Stimulated activated CD4-positive, alpha-beta T cell treated with anti-CD3 and anti-CD28 coated beads, Interleukin-1b, Interleukin-23, amount 100 ng/mL, for 1 hour (primary cell): Measurements from ENCODE around the gene PKD1.
"Not testable (repeated sequence)": the region's sequence is repeated elsewhere in the genome, so short reads cannot be mapped to it uniquely, and the experiment has no call there.

Experiments used
- DNase-seq, 2 donors: peaks; one replicate each; pipeline ENCODE4 v3.0.0-alpha.2; 2020; ENCODE audit warnings: low read depth in 2 of 2

The PKD1 gene

DNA sequence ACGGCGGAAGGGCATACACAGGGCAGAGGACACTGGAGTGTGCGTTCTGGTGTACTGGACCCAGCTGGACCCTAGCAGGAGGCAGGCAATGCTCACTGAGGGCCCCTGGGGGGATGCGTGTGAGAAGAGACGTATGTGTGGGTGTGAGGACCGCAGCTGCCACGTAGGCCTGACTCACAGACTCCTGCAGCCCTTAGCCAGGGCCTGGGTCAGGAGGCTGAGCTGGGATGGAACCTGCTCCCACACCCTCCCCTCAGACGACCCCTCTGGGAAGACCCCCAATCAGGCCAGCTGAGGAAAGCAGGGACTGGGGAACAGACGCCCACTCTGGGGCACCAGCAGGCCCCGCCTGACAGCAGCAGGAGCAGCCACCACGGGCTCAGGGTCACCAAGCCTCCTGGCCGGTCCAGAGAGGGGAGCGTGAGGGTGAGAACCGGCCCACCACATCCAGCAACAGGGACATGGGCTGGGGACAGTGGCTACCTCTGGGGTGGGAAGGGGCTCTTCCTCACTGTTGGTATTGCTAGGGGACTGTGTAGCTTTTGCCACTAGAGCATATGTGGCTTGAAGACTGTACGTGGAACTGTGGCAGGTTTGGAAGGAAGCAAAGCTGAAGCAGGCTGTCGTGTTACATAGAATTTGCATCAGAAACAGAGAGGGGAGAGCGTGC is 28.4 kb downstream of the PKD1 start:
- not testable (repeated sequence) for DNase-seq

DNA sequence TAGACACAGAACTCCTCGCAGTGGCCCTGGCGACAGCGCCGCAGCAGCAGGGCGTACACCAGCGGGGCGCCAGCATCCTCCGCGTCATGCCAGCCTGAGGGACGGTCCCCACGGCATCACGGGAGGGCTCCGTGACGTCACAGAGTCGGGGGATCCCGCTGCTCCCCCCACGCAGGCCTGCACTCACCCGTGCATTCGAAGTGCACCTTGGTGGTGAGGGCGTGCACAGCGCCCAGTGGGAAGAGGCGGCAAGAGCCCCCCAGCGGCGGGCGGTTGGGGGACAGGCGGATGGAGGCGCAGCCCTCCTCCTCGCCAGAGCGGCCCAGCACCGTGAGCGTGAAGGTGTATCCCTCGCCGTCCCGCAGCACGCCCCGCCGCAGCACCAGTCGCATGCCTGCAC is 29.5 kb downstream of the PKD1 start:
- not testable (repeated sequence) for DNase-seq

- not testable (repeated sequence) for DNase-seq
Measured at GRCh38 chr16:2105769-2106168, 29.9 kb downstream of the PKD1 start.

DNA sequence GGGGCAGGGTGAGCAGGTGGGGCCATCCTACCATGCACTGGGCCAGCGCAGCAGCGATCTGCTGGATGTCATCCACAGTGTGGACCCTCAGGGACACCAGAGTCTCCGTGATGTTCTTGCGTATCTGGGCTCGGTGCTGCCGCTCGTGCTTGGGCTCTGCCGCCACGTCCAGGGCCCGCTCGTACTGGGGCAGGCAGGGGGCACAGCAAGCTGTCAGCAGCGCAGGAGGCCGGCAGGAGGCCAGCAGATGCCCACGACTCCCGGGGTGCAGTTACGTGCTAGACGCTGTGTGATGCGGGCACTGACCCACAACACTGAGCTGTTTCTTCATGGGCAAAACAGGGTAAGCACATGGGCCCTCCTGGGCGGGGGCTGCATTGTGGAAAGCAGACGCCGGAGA is 30.4 kb downstream of the PKD1 start:
- DNase-seq: not testable (repeated sequence)

DNA sequence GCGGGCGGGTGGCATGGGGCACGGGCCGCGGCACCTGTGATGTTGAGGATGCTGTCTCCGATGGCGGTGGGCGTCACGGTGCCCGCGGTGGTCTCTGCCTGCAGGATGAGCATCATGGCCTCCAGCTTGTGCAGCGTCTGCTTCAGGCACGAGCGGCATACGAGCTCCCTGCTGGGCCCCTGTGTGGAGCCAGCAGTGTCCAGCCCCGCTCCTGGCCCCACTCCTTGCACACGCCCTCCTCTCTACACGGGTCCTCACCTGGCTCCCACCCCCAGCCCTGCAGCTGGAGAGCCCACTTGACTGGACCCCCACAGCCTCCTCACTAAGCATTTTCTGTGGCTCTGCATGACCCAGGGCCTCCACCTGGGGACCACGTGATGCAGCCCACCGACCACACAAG is 31.2 kb downstream of the PKD1 start:
- not testable (repeated sequence) for DNase-seq

GRCh38 chr16:2102471-2102870 is 33.2 kb downstream of the PKD1 start:
- no peak for DNase-seq

GRCh38 chr16:2101581-2101980 is 34.1 kb downstream of the PKD1 start:
- DNase-seq: not testable (repeated sequence)

DNA sequence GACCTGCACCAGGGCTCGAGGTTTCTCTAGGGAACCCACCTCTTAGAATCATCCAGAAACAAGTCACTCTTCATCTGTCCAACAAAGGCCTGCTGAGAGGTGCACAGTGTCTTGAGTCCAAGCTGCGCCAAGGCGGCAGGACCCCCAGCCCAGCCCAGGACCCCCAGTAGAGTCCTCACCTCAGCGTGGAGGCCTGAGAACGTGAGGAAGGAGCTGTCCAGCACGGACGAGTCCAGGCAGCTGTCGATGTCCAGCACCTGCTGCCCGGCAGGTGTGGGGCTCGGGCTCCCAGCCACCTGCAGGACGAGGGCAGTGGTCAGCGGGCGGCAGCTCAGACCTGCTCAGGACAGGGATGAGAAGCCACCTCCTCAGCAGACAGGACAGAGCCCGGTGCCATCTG is 38.0 kb downstream of the PKD1 start:
- not testable (repeated sequence) for DNase-seq

DNA sequence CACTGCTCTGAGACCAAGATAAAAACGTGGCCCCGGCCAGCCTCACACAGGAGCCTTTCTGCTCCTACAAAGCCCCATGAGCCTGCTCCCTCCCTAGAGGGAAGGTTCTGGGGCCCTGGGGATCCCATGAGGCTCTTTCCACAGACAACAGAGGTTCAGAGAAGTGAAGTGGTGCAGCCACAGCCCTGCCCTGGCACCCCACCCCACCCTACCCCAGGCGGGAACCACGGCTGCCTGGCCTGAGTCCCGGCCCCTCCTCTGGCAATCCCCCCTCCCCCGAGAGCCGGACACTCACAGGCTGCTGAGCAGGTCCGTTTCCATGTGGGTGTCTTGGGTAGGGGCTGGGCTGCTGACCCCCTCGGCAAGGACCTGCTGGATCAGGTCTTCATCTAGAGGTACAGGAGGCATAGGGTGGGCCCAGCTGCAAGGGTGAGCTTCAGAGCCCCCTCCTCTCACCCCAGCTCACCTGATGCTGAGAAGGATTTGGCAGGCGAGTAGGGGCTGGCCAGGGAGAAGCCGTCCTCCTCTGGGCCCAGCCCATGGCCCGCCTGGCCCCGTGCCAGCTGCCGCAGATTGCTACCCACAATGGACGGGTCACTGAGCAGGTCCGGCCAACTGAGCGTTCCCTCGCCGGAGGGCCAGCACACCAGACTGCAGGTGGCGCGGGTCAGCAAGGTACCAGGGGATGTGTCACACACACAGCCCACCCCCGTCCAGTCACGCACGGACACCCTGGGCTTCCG is 38.7 kb downstream of the PKD1 start:
- DNase-seq: no peak

- DNase-seq: no peak
Measured at GRCh38 chr16:2095918-2096582, 39.6 kb downstream of the PKD1 start.

- DNase-seq: no peak
Measured at GRCh38 chr16:2095315-2095853, 40.3 kb downstream of the PKD1 start.

- DNase-seq: no peak
Measured at GRCh38 chr16:2093793-2094192, 41.9 kb downstream of the PKD1 start.

GRCh38 chr16:2092866-2093265 is 42.8 kb downstream of the PKD1 start:
- no peak for DNase-seq

- DNase-seq: no peak
Measured at GRCh38 chr16:2092256-2092620, 43.5 kb downstream of the PKD1 start.

- no peak for DNase-seq
Measured at GRCh38 chr16:2091547-2092255, 44.0 kb downstream of the PKD1 start.

- no peak for DNase-seq
Measured at GRCh38 chr16:2090777-2091546, 44.7 kb downstream of the PKD1 start.

DNA sequence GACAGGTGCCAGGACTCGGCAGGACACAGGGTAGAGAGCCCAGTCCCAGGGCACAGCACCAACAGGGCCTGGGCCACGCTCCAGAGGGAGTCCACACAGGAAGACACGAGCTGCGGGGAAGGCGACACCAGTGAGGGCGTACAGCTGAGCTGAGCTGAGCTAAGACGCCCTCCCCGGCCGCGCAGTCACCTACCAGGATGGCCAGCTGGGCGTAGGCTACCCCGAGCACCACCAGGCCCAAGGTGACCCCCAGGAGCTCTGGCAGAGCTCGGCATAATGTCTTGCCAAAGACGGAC is 45.3 kb downstream of the PKD1 start:
- no peak for DNase-seq

DNA sequence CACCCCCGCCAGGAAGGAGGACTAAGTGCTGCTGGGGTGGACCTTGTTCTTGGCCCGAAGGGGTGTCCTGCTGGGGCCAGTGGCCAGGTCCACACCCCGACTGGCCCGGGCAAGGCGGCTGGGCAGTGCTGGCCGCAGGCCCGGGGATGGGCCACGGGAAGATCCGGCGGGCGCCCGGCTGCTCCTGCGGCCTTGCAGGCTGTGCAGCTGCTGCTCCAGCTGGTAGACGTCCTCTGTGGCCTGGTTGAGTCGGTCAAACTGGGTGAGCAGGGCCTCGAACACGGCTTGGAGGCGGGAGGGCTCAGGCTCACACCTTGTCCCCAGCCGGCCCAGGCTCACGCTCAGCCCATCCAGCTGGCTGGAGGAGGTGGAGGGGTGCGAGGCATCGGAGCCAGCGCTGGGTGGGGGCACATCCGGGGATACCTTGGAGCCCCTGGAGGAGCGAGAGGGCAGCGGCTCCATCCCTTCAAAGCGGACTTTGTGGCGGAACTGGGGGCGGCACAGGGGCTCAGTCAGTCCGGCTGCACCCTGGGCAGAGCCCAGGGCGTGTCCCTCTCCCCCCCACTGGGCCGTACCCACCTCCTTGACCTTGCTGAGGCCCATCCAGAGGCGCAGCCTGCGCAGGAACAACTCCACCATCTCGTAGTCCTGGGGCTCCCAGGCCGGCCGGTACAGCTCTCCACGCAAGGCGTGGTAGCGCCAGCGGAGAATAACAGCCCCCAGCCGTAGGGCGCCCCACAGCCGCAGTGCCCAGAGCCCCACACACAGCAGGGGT is 45.8 kb downstream of the PKD1 start:
- no peak for DNase-seq

- DNase-seq: no peak
Measured at GRCh38 chr16:2088759-2089358, 46.8 kb downstream of the PKD1 start.
